ENCODE results near the gene APOBEC2. TPM values are rescaled to one million over a fixed set of nuclear protein-coding genes. Genes with fewer than 3 reads are reported as not detected.

APOBEC2 gene
- total RNA-seq, 6 experiments from 2014 or later, result not detected

DNA sequence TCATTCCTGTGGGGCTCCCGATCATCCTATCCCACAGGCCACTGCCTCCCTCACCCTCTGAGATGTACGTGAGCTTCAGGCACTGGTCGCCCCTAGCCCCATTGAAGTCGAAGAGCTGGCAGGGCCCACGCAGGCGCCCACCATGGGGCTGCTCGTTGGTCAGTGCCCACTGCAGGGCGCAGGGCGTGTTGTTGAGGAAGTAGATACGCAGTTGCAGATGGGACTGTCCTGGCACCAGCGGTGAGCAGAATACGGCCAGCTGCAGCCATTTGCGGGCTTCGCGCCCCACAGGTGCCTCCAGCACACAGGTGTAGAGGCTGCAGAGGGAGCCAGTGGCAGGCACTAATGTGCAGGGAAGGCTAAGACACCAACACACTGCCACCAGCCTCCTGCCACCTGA, 20.2 kb upstream of the APOBEC2 start:
- H3K9me3 Mint-ChIP-seq, result no peaks in the 10 kb centered on the region
- no peak overlapping the region for H3K27ac Mint-ChIP-seq
- no peak for TF ChIP-seq CTCF (IDR thresholded peaks at IDR 0.05)
- H3K36me3 Mint-ChIP-seq (ENCODE audit: low read depth), result no peaks in the 10 kb centered on the region
- peaks cover 21% of the 10 kb centered on the region for H3K27me3 Mint-ChIP-seq (ENCODE audit: insufficient read depth)
- H3K4me3 Mint-ChIP-seq, result no peak overlapping the region
- peaks cover 3% of the 10 kb centered on the region for H3K4me1 Mint-ChIP-seq (ENCODE audit: low read depth)
- DNase-seq, result no peak

DNA sequence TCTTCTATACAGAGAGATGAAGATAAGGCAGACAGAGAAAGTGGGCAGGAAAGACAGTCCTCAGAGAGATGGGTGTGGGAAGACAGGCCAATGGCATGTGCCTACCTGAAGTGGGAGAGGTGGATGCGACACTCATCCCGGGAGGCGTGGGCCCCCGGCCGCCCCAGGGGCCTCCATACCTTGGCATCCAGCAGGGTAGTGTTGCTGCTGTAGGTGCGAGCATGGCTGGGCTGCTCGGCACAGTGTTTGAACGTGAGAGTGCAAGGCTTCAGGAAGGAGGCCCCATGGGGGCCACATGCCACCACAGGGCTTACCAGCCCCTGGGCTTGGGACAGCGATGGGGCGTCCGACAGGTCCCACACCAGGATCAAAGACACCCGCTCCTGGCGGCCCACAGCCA, 19.2 kb upstream of the APOBEC2 start:
- Mint-ChIP-seq H3K27ac (no peak overlapping the region), H3K36me3 (ENCODE audit: low read depth) (no peaks in the 10 kb centered on the region), H3K4me1 (ENCODE audit: low read depth) (no peaks in the 10 kb centered on the region), H3K4me3 (no peak overlapping the region), H3K9me3 (no peaks in the 10 kb centered on the region), H3K27me3 (ENCODE audit: insufficient read depth) (peaks cover 22% of the 10 kb centered on the region)
- TF ChIP-seq CTCF (IDR thresholded peaks at IDR 0.05), result no peak
- no peak for DNase-seq

DNA sequence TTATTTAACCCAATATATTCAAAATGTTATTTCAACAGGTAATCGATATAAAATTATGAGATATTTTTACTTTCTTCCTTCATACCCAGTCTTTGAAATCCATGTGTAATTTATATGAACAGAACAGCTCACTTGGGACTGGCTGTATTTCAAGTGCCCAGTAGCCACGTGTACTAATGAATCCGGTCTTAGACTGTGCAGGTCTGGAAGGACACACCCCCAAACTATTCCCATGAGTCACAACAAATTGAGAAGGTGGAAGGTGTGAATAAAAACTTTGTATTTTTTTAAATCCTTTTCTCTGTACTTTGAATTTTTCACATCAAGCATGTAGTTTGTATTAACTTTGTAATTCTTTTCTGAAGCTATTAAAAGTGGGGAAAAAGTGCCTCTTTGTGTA, 16.8 kb upstream of the APOBEC2 start:
- no peak overlapping the region for H3K27ac Mint-ChIP-seq
- no peak for TF ChIP-seq CTCF (IDR thresholded peaks at IDR 0.05)
- H3K9me3 Mint-ChIP-seq, result no peaks in the 10 kb centered on the region
- peaks cover 22% of the 10 kb centered on the region for H3K27me3 Mint-ChIP-seq (ENCODE audit: insufficient read depth)
- no peak overlapping the region for H3K4me3 Mint-ChIP-seq
- DNase-seq, result no peak
- H3K36me3 Mint-ChIP-seq (ENCODE audit: low read depth), result no peaks in the 10 kb centered on the region
- peaks cover 10% of the 10 kb centered on the region for H3K4me1 Mint-ChIP-seq (ENCODE audit: low read depth)

DNA sequence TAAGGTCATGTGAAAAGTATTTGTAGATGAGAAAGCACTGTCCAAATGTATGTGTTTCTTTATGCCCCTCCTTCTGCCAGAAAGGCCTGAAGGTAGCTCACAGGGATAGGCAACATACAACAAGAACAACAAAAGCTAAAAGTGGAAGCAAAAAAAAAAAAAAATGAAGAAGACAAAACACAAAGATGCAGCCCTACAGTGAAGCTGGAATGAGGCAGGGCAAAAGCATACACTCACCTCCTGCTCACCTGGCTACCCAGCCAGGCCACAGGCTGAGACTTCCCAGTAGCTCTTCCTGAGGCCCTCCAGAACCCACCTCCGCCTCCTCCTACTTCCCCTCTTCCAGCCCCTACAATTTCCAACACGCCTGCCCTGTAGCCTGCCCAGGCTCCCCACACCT, 16.4 kb upstream of the APOBEC2 start:
- no peak overlapping the region for H3K4me3 Mint-ChIP-seq

DNA sequence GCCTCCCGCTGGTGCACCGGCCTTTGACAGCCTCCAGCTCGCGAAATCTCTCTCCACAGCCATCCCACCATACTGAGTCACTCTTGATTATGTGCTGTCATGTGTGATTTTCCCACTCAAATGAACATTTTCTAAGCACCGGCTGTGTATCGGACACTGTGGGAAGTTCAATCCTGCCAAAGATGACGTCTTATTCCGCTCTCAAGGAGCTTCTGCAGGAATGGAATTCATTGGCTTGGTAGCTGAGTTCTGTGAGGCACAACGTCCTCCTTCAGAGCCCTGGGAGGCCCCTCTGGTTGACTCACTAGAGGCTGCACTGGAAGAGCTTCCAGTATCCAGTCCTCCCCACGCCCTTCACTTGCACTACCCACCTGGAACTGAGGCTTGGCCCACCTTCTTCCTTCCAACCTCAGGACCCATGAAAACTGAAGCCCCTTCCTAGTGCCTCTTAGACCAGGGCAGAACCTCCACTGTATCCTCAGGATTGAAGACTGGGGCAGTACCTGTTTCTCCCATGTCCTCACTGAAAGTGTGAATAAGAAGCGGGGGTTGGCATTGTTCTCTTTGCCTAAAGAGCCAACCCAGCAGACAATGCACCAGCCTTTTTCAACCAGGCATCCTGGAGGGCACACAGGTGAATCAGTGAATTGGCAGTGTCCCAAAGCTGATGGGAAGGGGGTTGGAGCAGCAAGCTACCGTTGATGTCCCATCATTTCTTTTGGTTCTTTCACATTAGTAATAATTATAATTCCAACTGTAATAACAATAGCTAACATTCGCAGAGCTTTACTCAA, 15.7 kb upstream of the APOBEC2 start:
- Mint-ChIP-seq H3K9me3 (no peaks in the 10 kb centered on the region), H3K36me3 (ENCODE audit: low read depth) (no peaks in the 10 kb centered on the region), H3K4me1 (ENCODE audit: low read depth) (peaks cover 10% of the 10 kb centered on the region), H3K27ac (no peak overlapping the region), H3K4me3 (no peak overlapping the region), H3K27me3 (ENCODE audit: insufficient read depth) (peaks cover 21% of the 10 kb centered on the region)
- TF ChIP-seq CTCF (IDR thresholded peaks at IDR 0.05), result no peak
- DNase-seq, result no peak

More for the DNA sequence above, 16.4 kb upstream of the APOBEC2 start:
- Mint-ChIP-seq H3K36me3 (ENCODE audit: low read depth) (no peaks in the 10 kb centered on the region), H3K27me3 (ENCODE audit: insufficient read depth) (peaks cover 21% of the 10 kb centered on the region), H3K9me3 (no peaks in the 10 kb centered on the region), H3K27ac (no peak overlapping the region), H3K4me1 (ENCODE audit: low read depth) (peaks cover 10% of the 10 kb centered on the region)
- no peak for DNase-seq
- no peak for TF ChIP-seq CTCF (IDR thresholded peaks at IDR 0.05)

Measured in HFFc6 (cell line).